Endodermal cell (in vitro differentiated cells): ENCODE measurements around the gene ROCK2. TPM values are rescaled to one million over a fixed set of nuclear protein-coding genes. Genes with fewer than 3 reads are reported as not detected.
"Not testable (repeated sequence)": the region's sequence is repeated elsewhere in the genome, so short reads cannot be mapped to it uniquely, and the experiment has no call there.

Source experiments
- DNase-seq: peaks from one replicate; pipeline ENCODE4 v3.0.0-alpha.2; 2017
- H3K27ac ChIP-seq: 2 replicates; pipeline ENCODE4 v1.5.1; 2013; ENCODE audit warnings: mild to moderate bottlenecking, low read depth, low read length, moderate library complexity
- H3K27me3 ChIP-seq: 2 replicates; pipeline ENCODE4 v1.6.1; 2013; ENCODE audit warnings: mild to moderate bottlenecking, low read length, moderate library complexity; ENCODE audit not compliant: insufficient read depth, control insufficient read depth, poor library complexity, severe bottlenecking
- H3K36me3 ChIP-seq: 2 replicates; pipeline ENCODE4 v1.7.0; 2013; ENCODE audit warnings: mild to moderate bottlenecking, low read length, moderate library complexity; ENCODE audit not compliant: control insufficient read depth, insufficient read depth
- H3K4me1 ChIP-seq: one replicate; pipeline ENCODE4 v1.7.0; 2013; ENCODE audit warnings: low read length; ENCODE audit not compliant: control insufficient read depth, insufficient read depth
- H3K4me3 ChIP-seq: 2 replicates; pipeline ENCODE4 v1.5.1; 2013; ENCODE audit warnings: mild to moderate bottlenecking, low read length, moderate library complexity
- H3K9ac ChIP-seq: 2 replicates; pipeline ENCODE4 v1.6.1; 2013; ENCODE audit warnings: mild to moderate bottlenecking, low read length, moderate library complexity; ENCODE audit not compliant: poor library complexity, severe bottlenecking; ENCODE audit errors: extremely low read depth
- H3K9me3 ChIP-seq: 2 replicates; pipeline ENCODE4 v1.6.1; 2013; ENCODE audit warnings: mild to moderate bottlenecking, low read length, moderate library complexity; ENCODE audit not compliant: control insufficient read depth
- H3K27ac Mint-ChIP-seq: 2 replicates; pipeline ENCODE4 v1.8.0; 2020; ENCODE audit warnings: mixed read lengths
- H3K27me3 Mint-ChIP-seq: 2 replicates; pipeline ENCODE4 v1.8.0; 2021; ENCODE audit warnings: mild to moderate bottlenecking, mixed read lengths; ENCODE audit not compliant: insufficient read depth
- H3K36me3 Mint-ChIP-seq: 2 replicates; pipeline ENCODE4 v1.8.0; 2020; ENCODE audit warnings: low read depth, mixed read lengths
- H3K4me1 Mint-ChIP-seq: 2 replicates; pipeline ENCODE4 v1.8.0; 2020; ENCODE audit warnings: mixed read lengths
- H3K4me3 Mint-ChIP-seq: 2 replicates; pipeline ENCODE4 v1.8.0; 2020; ENCODE audit warnings: mild to moderate bottlenecking, moderate library complexity, mixed read lengths
- H3K9me3 Mint-ChIP-seq: 2 replicates; pipeline ENCODE4 v1.8.0; 2020; ENCODE audit warnings: mild to moderate bottlenecking, mixed read lengths
- WGBS, 2 experiments: methylation state at CpG; one replicate each; pipeline versions ENCODE4 v1.1.5 to v1.1.7; 2013; ENCODE audit warnings: missing lambda C conversion rate in 2 of 2, mixed read lengths in 1 of 2; ENCODE audit not compliant: insufficient coverage in 1 of 2, insufficient read length in 1 of 2; 5-methylcytosine and 5-hydroxymethylcytosine counted together
- total RNA-seq, 2 donors: library from RNA; stranded (reverse); fragmentation: NEBNext Ultra II Directional in 1 of 2; extraction: Animal tissue kit (Norgen Biotek cat#: 25700) in 1 of 2; gene quantifications; 2 replicates in 1 of 2; 3 replicates in 1 of 2; pipeline ENCODE4 v1.2.1, GENCODE V29; 2021
- TF ChIP-seq, protein P1 (sequence below): fragments of 200-600 bp; sonication (generic); conservative IDR thresholded peaks from 2 replicates; pipeline ENCODE4 v1.5.0; 2021; ENCODE audit warnings: antibody characterized with exemption, mild to moderate bottlenecking

Gene ROCK2
- total RNA-seq, 2 donors from 2014 or later = 27.2 to 32.6 TPM

DNA sequence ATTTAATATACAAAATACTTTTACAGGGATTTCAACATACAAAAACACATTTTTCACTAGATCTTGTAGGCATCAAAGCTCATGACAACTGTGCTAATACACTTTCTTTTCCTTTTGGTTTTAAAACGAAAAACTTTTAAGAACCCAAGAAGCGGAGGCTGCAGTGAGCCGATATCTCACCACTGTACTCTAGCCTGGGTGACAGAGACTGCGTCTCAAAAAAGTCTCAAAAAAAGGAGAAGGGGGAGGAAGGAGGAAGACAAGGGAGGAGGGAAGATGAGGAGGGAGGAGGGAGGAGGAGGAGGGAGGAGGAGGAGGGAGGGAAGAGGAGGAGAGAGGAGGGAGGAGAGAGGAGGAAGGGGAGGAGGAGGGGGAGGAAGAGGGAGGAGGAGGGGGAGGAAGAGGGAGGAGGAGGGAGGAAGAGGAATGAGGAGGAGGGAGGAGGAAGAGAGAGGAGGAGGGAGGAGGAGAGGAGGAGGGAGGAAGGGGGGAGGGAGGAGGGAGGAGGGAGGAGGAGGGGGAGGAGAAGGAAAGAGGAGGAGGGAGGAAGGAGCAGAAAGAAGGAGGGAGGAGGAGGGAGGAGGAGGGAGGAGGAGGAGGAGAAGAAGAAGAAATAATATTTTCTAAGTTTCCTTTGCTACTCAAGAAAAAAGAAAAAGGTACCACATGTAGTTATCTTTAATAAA is 13.8 kb downstream of the ROCK2 start:
- H3K4me1 Mint-ChIP-seq = no peaks in the 10 kb centered on the region
- WGBS, 2 experiments = 90 to 95% methylated on average over 2 to 4 of the region's 4 CpGs
- no peaks in the 10 kb centered on the region for H3K27me3 Mint-ChIP-seq
- no peak overlapping the region for H3K27ac Mint-ChIP-seq
- DNase-seq = no peak
- H3K9me3 Mint-ChIP-seq = peaks cover 4% of the 10 kb centered on the region
- Histone ChIP-seq H3K27ac (no peak overlapping the region), H3K4me1 (peaks cover 5% of the 10 kb centered on the region), H3K36me3 (peaks cover 3% of the 10 kb centered on the region), H3K4me3 (no peak overlapping the region), H3K27me3 (peaks cover 41% of the 10 kb centered on the region), H3K9ac (no peak overlapping the region), H3K9me3 (peaks cover 7% of the 10 kb centered on the region)
- no peak overlapping the region for H3K4me3 Mint-ChIP-seq
- TF ChIP-seq, protein P1, sequence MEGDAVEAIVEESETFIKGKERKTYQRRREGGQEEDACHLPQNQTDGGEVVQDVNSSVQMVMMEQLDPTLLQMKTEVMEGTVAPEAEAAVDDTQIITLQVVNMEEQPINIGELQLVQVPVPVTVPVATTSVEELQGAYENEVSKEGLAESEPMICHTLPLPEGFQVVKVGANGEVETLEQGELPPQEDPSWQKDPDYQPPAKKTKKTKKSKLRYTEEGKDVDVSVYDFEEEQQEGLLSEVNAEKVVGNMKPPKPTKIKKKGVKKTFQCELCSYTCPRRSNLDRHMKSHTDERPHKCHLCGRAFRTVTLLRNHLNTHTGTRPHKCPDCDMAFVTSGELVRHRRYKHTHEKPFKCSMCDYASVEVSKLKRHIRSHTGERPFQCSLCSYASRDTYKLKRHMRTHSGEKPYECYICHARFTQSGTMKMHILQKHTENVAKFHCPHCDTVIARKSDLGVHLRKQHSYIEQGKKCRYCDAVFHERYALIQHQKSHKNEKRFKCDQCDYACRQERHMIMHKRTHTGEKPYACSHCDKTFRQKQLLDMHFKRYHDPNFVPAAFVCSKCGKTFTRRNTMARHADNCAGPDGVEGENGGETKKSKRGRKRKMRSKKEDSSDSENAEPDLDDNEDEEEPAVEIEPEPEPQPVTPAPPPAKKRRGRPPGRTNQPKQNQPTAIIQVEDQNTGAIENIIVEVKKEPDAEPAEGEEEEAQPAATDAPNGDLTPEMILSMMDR = no peak
- peaks cover 7% of the 10 kb centered on the region for H3K36me3 Mint-ChIP-seq

DNA sequence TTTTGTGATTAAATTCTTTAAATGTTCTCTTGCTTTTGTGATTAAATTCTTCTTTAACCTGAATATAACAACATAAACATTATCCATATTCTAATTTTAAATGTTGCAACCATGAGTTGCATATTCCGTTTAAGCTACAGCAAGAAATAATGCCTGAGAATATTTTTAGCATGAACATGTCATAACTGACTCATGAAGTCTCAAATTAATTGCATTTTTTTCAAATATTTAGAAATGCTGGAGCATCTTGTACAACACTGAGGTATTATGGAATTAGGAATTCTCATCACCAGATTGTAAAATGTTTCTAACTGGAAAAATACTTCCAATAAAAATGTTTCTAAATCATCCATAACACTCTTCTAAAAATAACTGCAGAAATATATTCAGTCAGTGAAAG is 14.7 kb downstream of the ROCK2 start:
- Mint-ChIP-seq H3K27ac (no peak overlapping the region), H3K9me3 (peaks cover 4% of the 10 kb centered on the region), H3K4me1 (no peaks in the 10 kb centered on the region), H3K4me3 (no peak overlapping the region), H3K27me3 (no peaks in the 10 kb centered on the region), H3K36me3 (peaks cover 7% of the 10 kb centered on the region)
- Histone ChIP-seq H3K36me3 (peaks cover 3% of the 10 kb centered on the region), H3K27ac (no peak overlapping the region), H3K9ac (no peak overlapping the region), H3K27me3 (peaks cover 50% of the 10 kb centered on the region), H3K4me3 (no peak overlapping the region), H3K4me1 (peaks cover 5% of the 10 kb centered on the region), H3K9me3 (peaks cover 7% of the 10 kb centered on the region)
- no peak for DNase-seq
- WGBS, 2 experiments = 86 to 100% methylated on average over 1 of the region's 1 CpG
- TF ChIP-seq, protein P1 = no peak

DNA sequence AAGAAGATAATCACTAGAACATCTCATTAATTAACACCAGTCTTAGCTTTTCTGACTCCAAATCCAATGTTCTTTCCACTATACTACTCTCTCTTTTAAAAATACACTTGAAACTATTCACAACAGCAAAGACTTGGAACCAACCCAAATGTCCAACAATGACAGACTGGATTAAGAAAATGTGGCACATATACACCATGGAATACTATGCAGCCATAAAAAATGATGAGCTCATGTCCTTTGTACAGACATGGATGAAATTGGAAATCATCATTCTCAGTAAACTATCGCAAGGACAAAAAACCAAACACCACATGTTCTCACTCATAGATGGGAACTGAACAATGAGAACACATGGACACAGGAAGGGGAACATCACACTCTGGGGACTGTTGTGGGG is 15.9 kb downstream of the ROCK2 start:
- no CpG with 5 or more reads among the region's 1 CpG for WGBS, 2 experiments
- not testable (repeated sequence) for H3K36me3 ChIP-seq, H3K4me1 Mint-ChIP-seq

More for the DNA sequence above, 15.9 kb downstream of the ROCK2 start:
- H3K27ac ChIP-seq, H3K27me3 Mint-ChIP-seq, H3K4me1 ChIP-seq, H3K4me3 Mint-ChIP-seq, H3K4me3 ChIP-seq, H3K9me3 ChIP-seq, DNase-seq, H3K27ac Mint-ChIP-seq, H3K9ac ChIP-seq, H3K9me3 Mint-ChIP-seq, H3K36me3 Mint-ChIP-seq: not testable (repeated sequence)
- peaks cover 62% of the 10 kb centered on the region for H3K27me3 ChIP-seq
